ENCODE data around the gene TMEM131. TPM values are rescaled to one million over a fixed set of nuclear protein-coding genes. Genes with fewer than 3 reads are reported as not detected.

The TMEM131 gene
- total and polyA plus RNA-seq, 3 donors from 2014 or later = 35.0 to 54.8 (median 49.6) TPM

DNA sequence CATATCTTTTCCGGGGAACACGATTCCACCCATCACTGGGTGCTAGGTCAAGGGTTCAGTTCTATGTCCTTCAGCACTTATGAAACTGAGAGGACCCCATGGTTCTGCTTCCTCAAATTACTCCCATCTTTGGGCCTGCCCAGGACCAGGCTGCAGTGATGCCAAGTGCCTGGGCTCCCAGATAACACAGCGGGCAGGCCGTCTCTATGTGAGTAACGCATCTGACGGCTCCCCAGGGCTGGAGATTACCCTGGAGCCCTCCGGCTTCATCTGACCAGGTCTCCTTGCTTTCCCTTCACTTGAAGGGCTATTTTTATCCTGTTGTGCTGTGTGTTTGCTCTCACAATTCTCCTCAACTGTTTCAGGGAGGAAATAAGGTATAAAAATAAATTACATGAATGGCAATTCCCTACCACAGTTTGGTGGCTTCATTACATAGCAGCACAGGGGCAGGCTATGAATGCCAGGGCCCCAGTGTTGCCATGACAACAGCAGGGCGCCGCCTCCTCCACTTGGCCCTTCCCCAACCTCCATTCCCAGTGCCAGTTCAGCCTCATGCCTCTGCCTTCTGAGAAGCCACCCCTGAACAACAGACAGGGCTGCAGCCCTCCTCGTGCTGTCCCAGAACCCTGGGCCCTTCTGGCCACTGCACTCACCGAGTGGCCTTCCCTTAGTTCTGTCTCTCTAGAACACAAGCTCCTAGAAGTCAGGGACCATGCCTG, 25.4 kb upstream of the TMEM131 start:
- no peaks in the 10 kb centered on the region for H3K36me3 ChIP-seq (ENCODE audit: low read depth, missing control alignments)
- DNase-seq = no peak
- TF ChIP-seq, protein P1, sequence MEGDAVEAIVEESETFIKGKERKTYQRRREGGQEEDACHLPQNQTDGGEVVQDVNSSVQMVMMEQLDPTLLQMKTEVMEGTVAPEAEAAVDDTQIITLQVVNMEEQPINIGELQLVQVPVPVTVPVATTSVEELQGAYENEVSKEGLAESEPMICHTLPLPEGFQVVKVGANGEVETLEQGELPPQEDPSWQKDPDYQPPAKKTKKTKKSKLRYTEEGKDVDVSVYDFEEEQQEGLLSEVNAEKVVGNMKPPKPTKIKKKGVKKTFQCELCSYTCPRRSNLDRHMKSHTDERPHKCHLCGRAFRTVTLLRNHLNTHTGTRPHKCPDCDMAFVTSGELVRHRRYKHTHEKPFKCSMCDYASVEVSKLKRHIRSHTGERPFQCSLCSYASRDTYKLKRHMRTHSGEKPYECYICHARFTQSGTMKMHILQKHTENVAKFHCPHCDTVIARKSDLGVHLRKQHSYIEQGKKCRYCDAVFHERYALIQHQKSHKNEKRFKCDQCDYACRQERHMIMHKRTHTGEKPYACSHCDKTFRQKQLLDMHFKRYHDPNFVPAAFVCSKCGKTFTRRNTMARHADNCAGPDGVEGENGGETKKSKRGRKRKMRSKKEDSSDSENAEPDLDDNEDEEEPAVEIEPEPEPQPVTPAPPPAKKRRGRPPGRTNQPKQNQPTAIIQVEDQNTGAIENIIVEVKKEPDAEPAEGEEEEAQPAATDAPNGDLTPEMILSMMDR (IDR thresholded peaks at IDR 0.05) = no peak
- no peak for TF ChIP-seq POLR2A (IDR thresholded peaks at IDR 0.05)
- no peak overlapping the region for H3K4me3 ChIP-seq
- WGBS, 2 donors = 85 to 90% methylated on average over 11 of the region's 11 CpGs
- H3K27ac ChIP-seq = no peak overlapping the region
- no peaks in the 10 kb centered on the region for H3K4me1 ChIP-seq
- intact Hi-C loops (cut with DNase I; ENCODE audit: low total_unique reads) = no loop called here
- H3K9me3 ChIP-seq = no peaks in the 10 kb centered on the region
- H3K27me3 ChIP-seq = no peaks in the 10 kb centered on the region

DNA sequence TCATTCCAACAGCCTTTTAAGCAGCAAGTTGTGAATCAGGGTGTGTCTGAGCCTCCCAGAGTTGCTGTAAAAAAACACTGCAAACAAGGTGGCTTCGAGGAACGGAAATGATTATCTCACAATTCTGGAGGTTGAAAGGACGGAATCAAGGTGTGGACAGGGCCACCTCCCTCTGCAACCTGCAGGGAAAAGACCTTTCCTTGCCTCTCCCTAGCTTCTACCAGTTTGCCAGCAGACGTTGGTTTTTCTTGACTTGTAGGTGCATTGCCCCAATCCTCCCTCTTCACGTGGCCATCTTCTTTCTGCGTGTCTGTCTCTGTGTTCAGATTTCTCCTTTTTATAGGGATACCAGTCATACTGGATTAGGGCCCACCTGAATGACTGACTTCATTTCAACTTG, 24.8 kb upstream of the TMEM131 start:
- no peak for DNase-seq
- no peaks in the 10 kb centered on the region for H3K36me3 ChIP-seq (ENCODE audit: low read depth, missing control alignments)
- WGBS, 2 donors = 90 to 94% methylated on average over 6 of the region's 6 CpGs

DNA sequence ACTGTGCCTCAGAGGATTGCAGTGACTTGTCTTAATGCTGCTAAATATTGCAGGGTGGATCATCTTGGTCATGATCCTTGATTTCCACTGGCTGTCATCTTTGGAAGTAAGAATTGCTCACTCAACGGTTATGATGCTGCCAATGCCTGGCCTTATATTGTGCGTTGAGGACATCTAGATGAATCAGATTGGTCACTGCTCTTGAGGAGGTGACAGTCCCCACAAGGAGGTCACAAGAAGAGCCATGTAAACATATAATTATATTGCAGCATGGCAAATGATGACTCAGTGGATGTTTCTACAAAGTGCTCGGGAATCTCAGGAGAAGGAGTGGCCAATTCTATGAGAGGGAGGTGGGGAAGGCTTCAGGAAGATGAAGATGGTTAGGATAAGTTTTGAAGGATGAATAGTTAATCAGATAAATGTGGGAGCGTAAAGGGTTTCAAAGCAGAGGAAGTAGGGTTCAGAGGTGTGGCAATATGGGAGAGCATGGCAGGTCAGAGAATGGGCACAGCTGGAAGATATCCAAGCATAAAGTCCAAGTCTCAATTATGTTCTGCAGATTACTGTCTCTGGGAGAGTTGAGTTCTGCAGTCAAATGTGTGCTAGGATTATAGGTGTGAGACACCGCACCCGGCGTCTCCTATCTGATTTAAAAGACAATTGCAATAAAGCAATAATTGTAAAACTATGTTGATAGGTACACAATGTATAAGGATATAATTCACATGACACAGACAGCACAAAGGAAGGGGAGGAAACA, 21.3 kb upstream of the TMEM131 start:
- Histone ChIP-seq H3K36me3 (ENCODE audit: low read depth, missing control alignments) (no peaks in the 10 kb centered on the region), H3K9me3 (no peaks in the 10 kb centered on the region), H3K4me1 (no peaks in the 10 kb centered on the region), H3K4me3 (no peak overlapping the region), H3K27ac (no peak overlapping the region), H3K27me3 (no peaks in the 10 kb centered on the region)
- WGBS, 2 donors = 88 to 94% methylated on average over 7 of the region's 7 CpGs
- intact Hi-C loops (cut with DNase I; ENCODE audit: low total_unique reads) = no loop called here
- TF ChIP-seq POLR2A (IDR thresholded peaks at IDR 0.05) = no peak
- DNase-seq = no peak

More for the DNA sequence above, 24.8 kb upstream of the TMEM131 start:
- Histone ChIP-seq H3K27ac (no peak overlapping the region), H3K4me3 (no peak overlapping the region), H3K9me3 (no peaks in the 10 kb centered on the region), H3K27me3 (no peaks in the 10 kb centered on the region), H3K4me1 (no peaks in the 10 kb centered on the region)
- TF ChIP-seq, protein P1 (IDR thresholded peaks at IDR 0.05) = no peak
- no peak for TF ChIP-seq POLR2A (IDR thresholded peaks at IDR 0.05)
- intact Hi-C loops (cut with DNase I; ENCODE audit: low total_unique reads) = no loop called here

GRCh38 chr2:98015671-98016070, 19.9 kb upstream of the TMEM131 start:
- 46 to 54% methylated on average over 1 of the region's 1 CpG for WGBS, 2 donors
- intact Hi-C loops (cut with DNase I; ENCODE audit: low total_unique reads) = no loop called here
- Histone ChIP-seq H3K36me3 (ENCODE audit: low read depth, missing control alignments) (no peaks in the 10 kb centered on the region), H3K4me3 (no peak overlapping the region), H3K4me1 (peaks cover 5% of the 10 kb centered on the region), H3K27me3 (no peaks in the 10 kb centered on the region), H3K27ac (no peak overlapping the region), H3K9me3 (no peaks in the 10 kb centered on the region)
- DNase-seq = no peak
- TF ChIP-seq, protein P1 (IDR thresholded peaks at IDR 0.05) = no peak
- TF ChIP-seq POLR2A (IDR thresholded peaks at IDR 0.05) = no peak

- 94 to 100% methylated on average over 1 to 2 of the region's 2 CpGs for WGBS, 2 donors
- no peak for TF ChIP-seq POLR2A (IDR thresholded peaks at IDR 0.05)
- TF ChIP-seq, protein P1 (IDR thresholded peaks at IDR 0.05) = no peak
- Histone ChIP-seq H3K27ac (no peak overlapping the region), H3K4me3 (no peak overlapping the region), H3K4me1 (peaks cover 13% of the 10 kb centered on the region), H3K27me3 (no peaks in the 10 kb centered on the region), H3K9me3 (no peaks in the 10 kb centered on the region), H3K36me3 (ENCODE audit: low read depth, missing control alignments) (no peaks in the 10 kb centered on the region)
- DNase-seq = no peak
- intact Hi-C loops (cut with DNase I; ENCODE audit: low total_unique reads) = no loop called here
These were observed 18.6 kb upstream of the TMEM131 start for GRCh38 chr2:98014379-98014778.

Data from testis (tissue), 3 donors.